Muscle layer of colon (tissue), 2 donors: ENCODE results near the gene FNDC5.

Experiments
- H3K27ac ChIP-seq: one replicate; pipeline ENCODE4 v1.7.0; 2013; ENCODE audit warnings: low read depth, mild to moderate bottlenecking, low read length, moderate library complexity
- H3K27me3 ChIP-seq, 2 donors: one replicate each; pipeline ENCODE4 v1.7.0; 2013; ENCODE audit warnings: low read length in 2 of 2, mild to moderate bottlenecking in 2 of 2; ENCODE audit not compliant: insufficient read depth in 2 of 2, control insufficient read depth in 1 of 2
- H3K36me3 ChIP-seq: one replicate; pipeline ENCODE4 v1.7.0; 2013; ENCODE audit warnings: mild to moderate bottlenecking, low read length; ENCODE audit not compliant: insufficient read depth
- H3K4me1 ChIP-seq: one replicate; pipeline ENCODE4 v1.7.0; 2013; ENCODE audit warnings: mild to moderate bottlenecking, low read length; ENCODE audit not compliant: insufficient read depth
- H3K4me3 ChIP-seq, 2 donors: one replicate each; pipeline ENCODE4 v1.7.0; 2013; ENCODE audit warnings: low read length in 2 of 2, low read depth in 1 of 2, mild to moderate bottlenecking in 1 of 2, moderate library complexity in 1 of 2
- H3K9ac ChIP-seq: one replicate; pipeline ENCODE4 v1.7.0; 2013; ENCODE audit warnings: low read length
- H3K9me3 ChIP-seq: one replicate; pipeline ENCODE4 v1.7.0; 2013; ENCODE audit warnings: mild to moderate bottlenecking, low read length
- donor health status: abdominal sarcoma.
- donor health status: Adenocarcinoma of cecum.

Gene FNDC5

GRCh38 chr1:32878183-32878582 is 7.5 kb upstream of the FNDC5 start:
- Histone ChIP-seq H3K27me3 (peaks cover 0 to 11% of the 10 kb centered on the region in 2 donors), H3K9me3 (no peaks in the 10 kb centered on the region), H3K36me3 (no peaks in the 10 kb centered on the region), H3K4me3 (no peak overlapping the region), H3K9ac (no peak overlapping the region), H3K27ac (no peak overlapping the region), H3K4me1 (no peaks in the 10 kb centered on the region)

- Histone ChIP-seq H3K36me3 (no peaks in the 10 kb centered on the region), H3K9me3 (no peaks in the 10 kb centered on the region), H3K4me3 (no peak overlapping the region), H3K9ac (no peak overlapping the region), H3K27ac (no peak overlapping the region), H3K27me3 (peaks cover 0 to 10% of the 10 kb centered on the region in 2 donors), H3K4me1 (no peaks in the 10 kb centered on the region)
Measured at GRCh38 chr1:32877211-32878110, 6.7 kb upstream of the FNDC5 start.

DNA sequence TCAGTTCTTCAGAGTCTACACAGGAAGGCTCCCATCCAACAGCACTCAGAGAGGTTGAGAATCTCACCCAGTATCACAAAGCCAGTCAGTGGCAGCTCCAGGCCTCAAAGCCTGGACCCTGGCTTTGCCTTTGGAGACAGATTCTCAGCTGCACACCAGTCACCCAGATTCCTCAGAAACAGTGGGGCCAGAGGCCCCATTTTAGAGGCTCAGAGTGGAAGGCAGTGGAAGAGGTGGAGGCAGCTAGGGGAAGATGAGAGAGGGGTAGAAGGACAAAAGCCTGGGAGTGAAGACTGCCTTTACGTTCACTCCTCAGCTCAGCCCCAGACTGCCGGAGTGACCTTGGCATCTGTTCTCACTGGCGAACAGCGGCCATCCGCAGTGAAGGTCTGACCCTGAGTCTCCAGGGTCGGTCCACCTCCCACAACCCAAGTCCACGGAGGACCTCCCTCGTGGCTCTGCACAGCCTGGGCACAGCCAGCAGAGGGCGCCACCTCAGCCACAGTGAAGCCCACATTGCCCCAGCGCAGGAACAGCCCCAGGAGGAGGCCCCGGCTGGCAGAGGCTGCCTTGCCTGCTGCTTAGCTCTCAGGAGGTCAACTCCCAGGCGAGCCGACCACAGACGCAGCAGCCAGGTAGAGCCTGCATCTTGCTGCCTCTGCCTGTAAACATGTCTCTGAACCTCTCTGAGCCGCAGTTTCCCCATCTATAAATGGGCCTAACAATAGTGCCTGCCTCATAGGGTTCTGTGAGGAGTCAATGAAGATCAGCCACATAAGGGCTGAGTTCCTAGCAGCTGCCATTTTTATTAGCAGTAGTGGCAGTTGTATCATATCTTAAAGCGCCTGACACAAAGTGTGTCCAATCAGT is 5.9 kb upstream of the FNDC5 start:
- Histone ChIP-seq H3K4me1 (peaks cover 1% of the 10 kb centered on the region), H3K9ac (no peak overlapping the region), H3K4me3 (no peak overlapping the region), H3K36me3 (no peaks in the 10 kb centered on the region), H3K9me3 (no peaks in the 10 kb centered on the region), H3K27ac (no peak overlapping the region), H3K27me3 (peaks cover 6% of the 10 kb centered on the region in 2 donors)

DNA sequence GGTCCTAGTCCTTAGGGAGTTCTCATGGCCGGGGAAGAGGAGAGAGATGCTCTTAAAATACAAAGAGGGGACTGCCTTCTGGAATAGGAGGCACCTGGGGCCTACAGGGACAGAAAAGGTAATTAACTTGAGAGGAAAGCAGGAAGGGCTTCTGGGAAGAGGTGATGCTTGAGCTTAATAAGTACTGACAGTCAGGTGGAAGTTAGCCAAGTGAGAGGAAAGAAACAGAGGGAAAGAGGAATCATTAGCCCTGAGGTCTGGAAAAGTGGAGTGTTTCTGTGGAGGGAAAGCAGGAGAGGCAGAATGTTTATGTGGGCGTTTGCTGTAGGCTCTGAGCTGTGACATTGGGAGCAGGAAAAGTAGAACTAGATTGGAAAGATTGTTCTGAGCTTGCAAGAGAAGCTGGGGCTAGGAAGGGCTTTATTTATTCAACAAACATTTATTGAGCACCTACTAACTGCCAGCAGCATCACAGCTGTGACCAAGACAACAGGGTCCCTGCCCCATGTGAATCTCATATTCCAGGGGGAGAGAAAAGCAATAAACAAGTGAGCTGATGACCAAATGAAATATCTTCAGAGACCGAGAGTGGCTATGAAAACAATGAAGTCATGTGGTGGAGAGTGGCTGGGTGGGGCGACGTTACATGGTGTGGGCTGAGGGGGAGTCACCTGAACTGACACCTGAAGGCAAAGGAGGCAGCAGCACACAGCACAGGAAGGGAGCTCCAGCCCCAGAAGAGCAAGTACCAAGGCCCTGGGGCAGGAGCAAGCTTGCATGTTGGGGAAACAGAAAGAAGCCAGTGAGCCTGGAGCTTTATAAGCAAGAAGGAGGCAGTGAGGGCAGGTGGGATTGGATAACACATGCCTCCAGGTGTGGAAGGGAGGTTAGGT is 4.4 kb upstream of the FNDC5 start:
- Histone ChIP-seq H3K4me1 (peaks cover 10% of the 10 kb centered on the region), H3K4me3 (no peak overlapping the region), H3K9ac (no peak overlapping the region), H3K9me3 (no peaks in the 10 kb centered on the region), H3K27ac (no peak overlapping the region), H3K36me3 (no peaks in the 10 kb centered on the region), H3K27me3 (peaks cover 6 to 7% of the 10 kb centered on the region in 2 donors)

DNA sequence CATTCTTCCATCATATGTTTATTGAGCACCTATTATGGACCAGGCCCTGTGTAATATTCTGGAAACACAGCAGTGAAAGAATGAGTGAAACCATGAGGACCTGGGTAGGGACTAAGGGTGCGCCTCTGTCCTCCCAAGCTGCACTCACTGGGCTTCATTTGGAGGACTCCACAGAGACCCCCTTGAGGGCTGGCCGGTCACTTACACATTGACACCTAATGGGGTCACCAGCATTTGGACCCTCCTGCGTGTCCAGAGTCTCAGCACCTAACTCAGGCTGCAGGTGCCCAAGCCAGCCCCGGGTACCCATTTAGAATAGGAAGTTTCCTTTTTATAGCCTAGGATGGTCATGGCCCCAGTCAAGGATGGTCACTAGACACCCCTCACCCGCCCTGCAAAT is 2.8 kb upstream of the FNDC5 start:
- H3K4me3 ChIP-seq, result no peak overlapping the region
- H3K9ac ChIP-seq, result no peak overlapping the region
- peaks cover 3 to 7% of the 10 kb centered on the region in 2 donors for H3K27me3 ChIP-seq
- no peaks in the 10 kb centered on the region for H3K9me3 ChIP-seq
- no peaks in the 10 kb centered on the region for H3K36me3 ChIP-seq
- no peak overlapping the region for H3K27ac ChIP-seq
- peaks cover 13% of the 10 kb centered on the region for H3K4me1 ChIP-seq

GRCh38 chr1:32872192-32872460 is 1.4 kb upstream of the FNDC5 start:
- H3K27ac ChIP-seq, result no peak overlapping the region
- H3K27me3 ChIP-seq, result peaks cover 0 to 7% of the 10 kb centered on the region in 2 donors
- H3K4me1 ChIP-seq, result peaks cover 13% of the 10 kb centered on the region
- no peak overlapping the region for H3K4me3 ChIP-seq
- H3K9ac ChIP-seq, result no peak overlapping the region
- H3K36me3 ChIP-seq, result peaks cover 5% of the 10 kb centered on the region
- H3K9me3 ChIP-seq, result no peaks in the 10 kb centered on the region

- peak overlapping the region; percentile 44 to 66 for H3K4me3 ChIP-seq
- H3K9me3 ChIP-seq, result no peaks in the 10 kb centered on the region
- no peak overlapping the region for H3K9ac ChIP-seq
- H3K27ac ChIP-seq, result no peak overlapping the region
- peaks cover 13% of the 10 kb centered on the region for H3K4me1 ChIP-seq
- H3K36me3 ChIP-seq, result peaks cover 5% of the 10 kb centered on the region
- peaks cover 0 to 7% of the 10 kb centered on the region in 2 donors for H3K27me3 ChIP-seq
Measured at GRCh38 chr1:32871364-32872191, 866 bp upstream of the FNDC5 start.

DNA sequence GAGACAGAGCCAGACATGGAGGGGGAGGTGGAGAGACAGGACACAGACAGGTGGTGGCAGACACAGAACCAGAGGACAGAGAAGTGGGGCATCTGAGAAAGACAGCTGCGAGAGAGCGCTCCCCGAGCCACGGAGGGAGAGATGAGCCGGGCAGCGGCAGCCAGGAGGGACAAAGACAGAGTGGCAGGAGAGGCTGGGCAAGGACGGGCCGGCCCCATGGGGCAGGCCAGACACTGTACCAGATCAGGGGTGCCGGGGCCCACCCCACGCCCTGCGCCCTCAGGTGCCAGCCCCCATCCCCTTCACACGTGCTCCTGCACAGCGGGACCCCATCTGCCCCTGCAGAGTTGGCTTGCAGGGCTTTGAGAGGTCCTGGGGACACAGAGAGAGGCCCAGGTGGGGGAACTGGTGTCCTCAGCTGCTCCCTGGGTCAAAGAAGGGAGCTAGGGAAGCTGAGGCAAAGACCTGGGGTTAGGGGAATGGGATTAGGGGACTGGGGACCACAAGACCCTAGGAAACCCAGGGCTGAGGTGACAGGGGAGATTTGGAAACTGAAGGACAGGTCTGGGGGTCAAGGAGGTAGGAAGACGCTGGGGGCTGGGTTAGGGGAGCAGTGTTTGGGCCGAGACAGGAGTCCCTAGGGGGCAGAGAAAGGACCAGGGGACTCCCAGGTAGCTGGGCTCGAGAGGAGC is 643 bp downstream of the FNDC5 start:
- Histone ChIP-seq H3K4me1 (peaks cover 13% of the 10 kb centered on the region), H3K27me3 (peaks cover 0 to 7% of the 10 kb centered on the region in 2 donors), H3K27ac (no peak overlapping the region), H3K4me3 (peak overlapping the region in 1 of 2 donors; percentile 56), H3K9me3 (no peaks in the 10 kb centered on the region), H3K36me3 (peaks cover 5% of the 10 kb centered on the region), H3K9ac (no peak overlapping the region)

GRCh38 chr1:32868806-32869455 is 1.8 kb downstream of the FNDC5 start:
- no peaks in the 10 kb centered on the region for H3K9me3 ChIP-seq
- no peak overlapping the region for H3K9ac ChIP-seq
- no peak overlapping the region for H3K4me3 ChIP-seq
- peaks cover 0 to 7% of the 10 kb centered on the region in 2 donors for H3K27me3 ChIP-seq
- H3K4me1 ChIP-seq, result peaks cover 13% of the 10 kb centered on the region
- H3K27ac ChIP-seq, result no peak overlapping the region
- peaks cover 6% of the 10 kb centered on the region for H3K36me3 ChIP-seq

- Histone ChIP-seq H3K27ac (no peak overlapping the region), H3K9me3 (no peaks in the 10 kb centered on the region), H3K27me3 (peaks cover 0 to 7% of the 10 kb centered on the region in 2 donors), H3K36me3 (peaks cover 12% of the 10 kb centered on the region), H3K4me3 (no peak overlapping the region), H3K4me1 (peaks cover 13% of the 10 kb centered on the region), H3K9ac (no peak overlapping the region)
Measured at GRCh38 chr1:32868085-32868484, 2.6 kb downstream of the FNDC5 start.
